HepG2 (cell line): ENCODE data around the gene PDCD11. TPM values are rescaled to one million over a fixed set of nuclear protein-coding genes. Genes with fewer than 3 reads are reported as not detected.

Experiments used
- ATAC-seq: fragments of 200-7000 bp; cut with Tn5 transposase; 3 replicates; pipeline ENCODE4 v1.9.1; 2020; ENCODE audit warnings: mild to moderate bottlenecking, moderate library complexity
- BruUV-seq: library from RNA; stranded (reverse); fragments of 400-500 nt; replicated peaks from 2 replicates; lab custom pipeline; 2021; lab: Mats Ljungman, UMichigan
- CTCF ChIA-PET: fragments of 300-600 bp; formaldehyde crosslinking; extraction: SDS; loops from one replicate; lab custom pipeline; 2021; ENCODE audit warnings: low total read pairs, inconsistent platforms, low intra/inter-chr PET ratio; lab: Yijun Ruan, JAX
- POLR2A ChIA-PET: fragments of 350-600 bp; sonication (Branson Sonifier 250); formaldehyde crosslinking; loops from one replicate; lab custom pipeline; 2020; ENCODE audit warnings: antibody characterized with exemption, inconsistent platforms; lab: Yijun Ruan, JAX
- DNase-seq: peaks from one replicate; pipeline ENCODE4 v3.0.0-alpha.2; 2015; ENCODE audit warnings: low spot score
- FAIRE-seq: peaks from 3 replicates; lab custom pipeline; 2011; peaks lifted over from hg19 to GRCh38; lab: Jason Lieb, UNC
- H2AFZ ChIP-seq: one replicate; pipeline ENCODE4 v1.6.1; 2011; ENCODE audit warnings: low read length, inconsistent platforms
- H3K27ac ChIP-seq: fragments of 300-600 bp; 3 replicates; pipeline ENCODE4 v1.8.0; 2011; ENCODE audit warnings: mixed run types, mild to moderate bottlenecking, mixed read lengths, low read length, inconsistent platforms; ENCODE audit not compliant: insufficient read depth; ENCODE audit errors: extremely low read length
- H3K27me3 ChIP-seq, 2 experiments: fragments of 200-600 bp in 1 of 2; 2 replicates in 1 of 2; 3 replicates in 1 of 2; pipeline versions ENCODE4 v1.6.0 to v1.8.0; 2011; ENCODE audit warnings: low read length in 2 of 2, mild to moderate bottlenecking in 2 of 2, moderate library complexity in 2 of 2, inconsistent platforms in 1 of 2; ENCODE audit not compliant: insufficient read depth in 2 of 2, control insufficient read depth in 1 of 2
- H3K36me3 ChIP-seq, 2 experiments: fragments of 200-600 bp in 1 of 2; replicated peaks in 1 of 2; 2 replicates in 1 of 2; 3 replicates in 1 of 2; pipeline versions ENCODE4 v1.5.1 to v1.8.0; 2011; ENCODE audit warnings: low read length in 2 of 2, inconsistent platforms in 1 of 2; ENCODE audit not compliant: insufficient read depth in 2 of 2, control insufficient read depth in 1 of 2
- H3K4me1 ChIP-seq: 2 replicates; pipeline ENCODE4 v1.5.1; 2012; ENCODE audit warnings: low read length, inconsistent platforms; ENCODE audit not compliant: insufficient read depth
- H3K4me2 ChIP-seq: 2 replicates; pipeline ENCODE4 v1.6.0; 2011; ENCODE audit warnings: low read depth, low read length, inconsistent platforms
- H3K4me3 ChIP-seq, 3 experiments: fragments of 200-600 bp in 1 of 3; sonication (generic), shearing (Covaris generic) in 1 of 3; replicated peaks in 1 of 3; 2 replicates each; pipeline ENCODE4 v1.5.1; 2011 to 2016; ENCODE audit warnings: low read length in 3 of 3, inconsistent platforms in 2 of 3, low read depth in 2 of 3, mild to moderate bottlenecking in 2 of 3, control low read depth in 1 of 3, mixed read lengths in 1 of 3; ENCODE audit not compliant: insufficient read depth in 1 of 3
- H3K79me2 ChIP-seq: one replicate; pipeline ENCODE4 v1.6.1; 2011; ENCODE audit warnings: low read length, inconsistent platforms; ENCODE audit not compliant: insufficient read depth
- H3K9ac ChIP-seq: 2 replicates; pipeline ENCODE4 v1.6.0; 2011; ENCODE audit warnings: mild to moderate bottlenecking, low read depth, low read length, inconsistent platforms; ENCODE audit not compliant: insufficient read depth
- H3K9me3 ChIP-seq: 2 replicates; pipeline ENCODE4 v1.5.1; 2012; ENCODE audit warnings: mild to moderate bottlenecking, low read length
- H4K20me1 ChIP-seq: 2 replicates; pipeline ENCODE4 v1.6.0; 2011; ENCODE audit warnings: inconsistent platforms, mild to moderate bottlenecking, low read length, moderate library complexity; ENCODE audit not compliant: insufficient read depth
- DNMT3B ChIP-seq: conservative IDR thresholded peaks from 2 replicates; pipeline ENCODE4 v1.6.1; 2016; ENCODE audit warnings: missing biosample characterization, control low read depth
- ELF1 ChIP-seq: sonication (generic); formaldehyde crosslinking; IDR thresholded peaks from 2 replicates; pipeline ENCODE4 v1.4.0; 2020; ENCODE audit warnings: missing genetic modification reagents
- ERF ChIP-seq: IDR thresholded peaks from 2 replicates; pipeline ENCODE4 v1.6.1; 2018; ENCODE audit warnings: missing biosample characterization, missing genetic modification reagents
- PTBP1 ChIP-seq: fragments of 200-400 bp; formaldehyde crosslinking; IDR thresholded peaks from 2 replicates; pipeline ENCODE4 v1.6.1; 2018; ENCODE audit warnings: low read length, low read depth; ENCODE audit not compliant: poor library complexity, severe bottlenecking
- RFXAP ChIP-seq: sonication (generic); formaldehyde crosslinking; IDR thresholded peaks from 2 replicates; pipeline ENCODE4 v1.4.0; 2020; ENCODE audit warnings: missing genetic modification reagents, borderline replicate concordance
- SKI ChIP-seq: fragments of 450-650 bp; IDR thresholded peaks from one replicate; pipeline ENCODE4 v1.6.1; 2018; ENCODE audit warnings: mild to moderate bottlenecking; ENCODE audit not compliant: partially characterized antibody
- SNRNP70 ChIP-seq: fragments of 200-400 bp; formaldehyde crosslinking; IDR thresholded peaks from 2 replicates; pipeline ENCODE4 v1.6.1; 2017; ENCODE audit warnings: mild to moderate bottlenecking, low read depth, low read length, moderate library complexity
- THAP11 ChIP-seq: IDR thresholded peaks from 2 replicates; pipeline ENCODE4 v1.6.1; 2016; ENCODE audit warnings: missing biosample characterization, missing genetic modification reagents
- ZNF441 ChIP-seq: sonication (generic); formaldehyde crosslinking; IDR thresholded peaks from 2 replicates; pipeline ENCODE4 v1.7.0; 2021; ENCODE audit warnings: missing genetic modification reagents, borderline replicate concordance
- ZNF567 ChIP-seq: sonication (generic); formaldehyde crosslinking; IDR thresholded peaks from 2 replicates; pipeline ENCODE4 v1.8.1; 2023; ENCODE audit warnings: mild to moderate bottlenecking, missing genetic modification reagents, borderline replicate concordance
- ZNF772 ChIP-seq: sonication (generic); formaldehyde crosslinking; IDR thresholded peaks from 2 replicates; pipeline ENCODE4 v1.5.0; 2020; ENCODE audit warnings: mild to moderate bottlenecking, missing genetic modification reagents
- WGBS: methylation state at CpG from one replicate; pipeline ENCODE4 v1.1.6; 2017; ENCODE audit warnings: low lambda C conversion rate; 5-methylcytosine and 5-hydroxymethylcytosine counted together
- in situ Hi-C: cut with HindIII; loops from 2 replicates; pipeline ENCODE4 v1.10.0; 2017; ENCODE audit warnings: low pct_unique_long_range_greater_than_20kb; ENCODE audit not compliant: extremely low pct_ligation_motif_present
- intact Hi-C: fragments of 100-400 bp; cut with micrococcal nuclease; formaldehyde crosslinking; loops from one replicate; pipeline ENCODE4 v1.10.0; 2022; ENCODE audit not compliant: unreplicated experiment
- polyA plus RNA-seq, 8 experiments: library from polyadenylated mRNA; depleted of rRNA in 3 of 8; stranded (reverse) in 7 of 8; unstranded in 1 of 8; fragments of >200 nt; fragmentation: Illumina TruSeq in 4 of 8; extraction: Trizol in 4 of 8; gene quantifications; 2 replicates each; pipeline versions ENCODE4 v1.2.1 to v1.2.3, GENCODE V29; 2011 to 2016; ENCODE audit warnings: low read depth in 4 of 8, missing spikeins in 1 of 8, mixed read lengths in 1 of 8; ENCODE audit not compliant: insufficient read depth in 1 of 8
- total RNA-seq, 5 experiments: library from RNA; depleted of rRNA; stranded (reverse); fragments of >200 nt; fragmentation: Illumina TruSeq; extraction: Trizol; gene quantifications; 2 replicates each; pipeline ENCODE4 v1.2.3, GENCODE V29; 2016; ENCODE audit warnings: low read depth in 1 of 5
- TF ChIP-seq, protein P1 (sequence below): sonication (generic); formaldehyde crosslinking; IDR thresholded peaks from 2 replicates; pipeline ENCODE4 v1.8.0; 2022; ENCODE audit warnings: missing genetic modification reagents, mild to moderate bottlenecking, moderate library complexity, borderline replicate concordance
- TF ChIP-seq, protein P2 (sequence below): sonication (generic); formaldehyde crosslinking; IDR thresholded peaks from 2 replicates; pipeline ENCODE4 v1.9.0; 2021; ENCODE audit warnings: missing genetic modification reagents, borderline replicate concordance

Gene PDCD11
- total and polyA plus RNA-seq, 2 of the 13 experiments (the other 11 are each of a cell fraction or from before 2014, with no cell fraction given): 12.8 to 52.8 TPM

DNA sequence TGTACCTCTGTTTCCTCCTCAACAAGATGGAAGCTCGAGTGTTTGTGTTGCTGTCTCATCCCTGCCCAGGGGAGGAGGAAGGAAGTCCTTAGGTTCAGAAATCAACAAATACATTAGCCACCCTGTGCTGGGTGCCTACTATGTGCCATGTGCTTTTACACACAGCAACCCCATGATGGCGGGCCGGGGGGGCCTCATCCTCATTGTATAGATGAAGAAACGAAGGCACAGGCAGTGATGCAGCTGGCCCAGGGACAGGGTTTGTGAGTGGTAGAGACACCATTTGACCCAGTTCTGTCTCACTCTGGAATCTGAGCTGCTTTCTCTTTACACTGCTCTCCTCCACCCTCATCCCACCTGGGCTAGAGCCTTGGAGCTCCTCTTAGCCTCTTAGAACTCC lies 57.6 kb downstream of the PDCD11 start:
- no peak overlapping the region for H3K4me3 ChIP-seq
- no peaks in the 10 kb centered on the region for H3K9me3 ChIP-seq
- ChIA-PET CTCF (no interaction called here), POLR2A (no interaction called here)
- FAIRE-seq (no peak), ATAC-seq (no peak), DNase-seq (no peak)
- no peak overlapping the region for H2AFZ ChIP-seq
- H4K20me1 ChIP-seq: no peaks in the 10 kb centered on the region
- peaks cover 2 to 33% of the 10 kb centered on the region in 2 experiments for H3K27me3 ChIP-seq
- H3K27ac ChIP-seq: no peak overlapping the region
- no peak for TF ChIP-seq PTBP1
- no peak for TF ChIP-seq DNMT3B (CRISPR knock-in tag)
- no peak for TF ChIP-seq ZNF772 (CRISPR knock-in tag)
- no TSS peak for BruUV-seq
- no peaks in the 10 kb centered on the region for H3K36me3 ChIP-seq
- in situ Hi-C loops: no loop called here
- H3K9ac ChIP-seq: no peak overlapping the region
- intact Hi-C loops: no loop called here
- no peaks in the 10 kb centered on the region for H3K79me2 ChIP-seq
- peaks cover 30% of the 10 kb centered on the region for H3K4me1 ChIP-seq
- WGBS: 20% methylated on average over 2 of the region's 4 CpGs
- no peak overlapping the region for H3K4me2 ChIP-seq

DNA sequence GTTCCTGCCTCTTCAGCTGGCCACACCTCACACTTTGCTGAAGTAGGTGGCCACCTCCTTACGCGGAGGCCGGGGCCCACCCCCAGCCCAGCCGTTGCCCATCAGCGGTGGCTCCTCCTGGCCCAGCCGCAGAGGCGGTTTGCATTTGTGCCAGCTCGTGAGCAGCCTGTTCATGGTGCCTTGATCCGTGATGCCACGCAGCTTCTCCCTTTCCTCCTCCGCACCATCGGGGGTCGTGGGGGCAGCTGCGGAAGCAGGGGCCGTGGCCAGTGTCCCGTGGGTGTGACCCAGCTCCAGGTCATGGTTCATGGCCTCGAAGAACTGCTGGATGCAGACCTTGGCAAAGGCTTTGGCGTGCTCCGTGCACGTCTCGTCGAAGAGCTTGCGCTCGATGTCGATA lies 58.8 kb downstream of the PDCD11 start:
- no peak overlapping the region for H2AFZ ChIP-seq
- DNase-seq: no peak
- POLR2A ChIA-PET: no interaction called here
- no peak overlapping the region for H3K9ac ChIP-seq
- H3K27me3 ChIP-seq: peaks cover 3 to 38% of the 10 kb centered on the region in 2 experiments
- no peaks in the 10 kb centered on the region for H3K9me3 ChIP-seq
- no peak for ATAC-seq
- no TSS peak for BruUV-seq
- in situ Hi-C loops: no loop called here
- no peak overlapping the region for H3K27ac ChIP-seq
- no peak overlapping the region for H3K4me3 ChIP-seq
- no peaks in the 10 kb centered on the region for H4K20me1 ChIP-seq
- H3K79me2 ChIP-seq: no peaks in the 10 kb centered on the region
- no peaks in the 10 kb centered on the region for H3K36me3 ChIP-seq
- no peak for FAIRE-seq
- CTCF ChIA-PET: no interaction called here
- intact Hi-C loops: no loop called here
- H3K4me2 ChIP-seq: no peak overlapping the region
- WGBS: 78% methylated on average over 17 of the region's 25 CpGs
- H3K4me1 ChIP-seq: peaks cover 30% of the 10 kb centered on the region
- no peak for TF ChIP-seq ELF1 (CRISPR knock-in tag)
- no peak for TF ChIP-seq THAP11 (CRISPR knock-in tag)
- no peak for TF ChIP-seq RFXAP (CRISPR knock-in tag)
- no peak for TF ChIP-seq ZNF567 (CRISPR knock-in tag)
- no peak for TF ChIP-seq SNRNP70
- TF ChIP-seq ZNF441: no peak
- TF ChIP-seq, protein P1, sequence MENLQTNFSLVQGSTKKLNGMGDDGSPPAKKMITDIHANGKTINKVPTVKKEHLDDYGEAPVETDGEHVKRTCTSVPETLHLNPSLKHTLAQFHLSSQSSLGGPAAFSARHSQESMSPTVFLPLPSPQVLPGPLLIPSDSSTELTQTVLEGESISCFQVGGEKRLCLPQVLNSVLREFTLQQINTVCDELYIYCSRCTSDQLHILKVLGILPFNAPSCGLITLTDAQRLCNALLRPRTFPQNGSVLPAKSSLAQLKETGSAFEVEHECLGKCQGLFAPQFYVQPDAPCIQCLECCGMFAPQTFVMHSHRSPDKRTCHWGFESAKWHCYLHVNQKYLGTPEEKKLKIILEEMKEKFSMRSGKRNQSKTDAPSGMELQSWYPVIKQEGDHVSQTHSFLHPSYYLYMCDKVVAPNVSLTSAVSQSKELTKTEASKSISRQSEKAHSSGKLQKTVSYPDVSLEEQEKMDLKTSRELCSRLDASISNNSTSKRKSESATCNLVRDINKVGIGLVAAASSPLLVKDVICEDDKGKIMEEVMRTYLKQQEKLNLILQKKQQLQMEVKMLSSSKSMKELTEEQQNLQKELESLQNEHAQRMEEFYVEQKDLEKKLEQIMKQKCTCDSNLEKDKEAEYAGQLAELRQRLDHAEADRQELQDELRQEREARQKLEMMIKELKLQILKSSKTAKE (CRISPR knock-in tag): no peak
- TF ChIP-seq ERF (CRISPR knock-in tag): no peak
- TF ChIP-seq, protein P2, sequence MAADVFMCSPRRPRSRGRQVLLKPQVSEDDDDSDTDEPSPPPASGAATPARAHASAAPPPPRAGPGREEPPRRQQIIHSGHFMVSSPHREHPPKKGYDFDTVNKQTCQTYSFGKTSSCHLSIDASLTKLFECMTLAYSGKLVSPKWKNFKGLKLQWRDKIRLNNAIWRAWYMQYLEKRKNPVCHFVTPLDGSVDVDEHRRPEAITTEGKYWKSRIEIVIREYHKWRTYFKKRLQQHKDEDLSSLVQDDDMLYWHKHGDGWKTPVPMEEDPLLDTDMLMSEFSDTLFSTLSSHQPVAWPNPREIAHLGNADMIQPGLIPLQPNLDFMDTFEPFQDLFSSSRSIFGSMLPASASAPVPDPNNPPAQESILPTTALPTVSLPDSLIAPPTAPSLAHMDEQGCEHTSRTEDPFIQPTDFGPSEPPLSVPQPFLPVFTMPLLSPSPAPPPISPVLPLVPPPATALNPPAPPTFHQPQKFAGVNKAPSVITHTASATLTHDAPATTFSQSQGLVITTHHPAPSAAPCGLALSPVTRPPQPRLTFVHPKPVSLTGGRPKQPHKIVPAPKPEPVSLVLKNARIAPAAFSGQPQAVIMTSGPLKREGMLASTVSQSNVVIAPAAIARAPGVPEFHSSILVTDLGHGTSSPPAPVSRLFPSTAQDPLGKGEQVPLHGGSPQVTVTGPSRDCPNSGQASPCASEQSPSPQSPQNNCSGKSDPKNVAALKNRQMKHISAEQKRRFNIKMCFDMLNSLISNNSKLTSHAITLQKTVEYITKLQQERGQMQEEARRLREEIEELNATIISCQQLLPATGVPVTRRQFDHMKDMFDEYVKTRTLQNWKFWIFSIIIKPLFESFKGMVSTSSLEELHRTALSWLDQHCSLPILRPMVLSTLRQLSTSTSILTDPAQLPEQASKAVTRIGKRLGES (CRISPR knock-in tag): no peak
- no peak for TF ChIP-seq SKI
